ENCODE results near the gene ACRBP. TPM values are rescaled to one million over a fixed set of nuclear protein-coding genes. Genes with fewer than 3 reads are reported as not detected.

ACRBP gene
- polyA plus RNA-seq, 1 donor from 2014 or later: 1.6 TPM

- Histone ChIP-seq H2AFZ (ENCODE audit: low read depth, low read length) (no peak overlapping the region), H3F3A (ENCODE audit: insufficient read depth, low read length, poor library complexity, severe bottlenecking) (no peaks in the 10 kb centered on the region), H3K36me3 (ENCODE audit: insufficient read depth, low read length) (no peaks in the 10 kb centered on the region), H3K27me3 (ENCODE audit: insufficient read depth, low read depth, low read length) (no peaks in the 10 kb centered on the region), H3K4me3 (ENCODE audit: low read length) (no peak overlapping the region), H3K9me3 (ENCODE audit: low read length) (no peaks in the 10 kb centered on the region), H4K20me1 (ENCODE audit: insufficient read depth) (no peaks in the 10 kb centered on the region), H3K27ac (ENCODE audit: low read length) (no peak overlapping the region), H3K9ac (ENCODE audit: low read length) (no peak overlapping the region), H3K79me2 (replicated peaks; ENCODE audit: insufficient read depth, low read length) (no peaks in the 10 kb centered on the region), H3K9me2 (ENCODE audit: insufficient read depth, low read length) (no peaks in the 10 kb centered on the region), H3K4me2 (ENCODE audit: low read length) (no peak overlapping the region)
- TF ChIP-seq POLR2AphosphoS5 (IDR thresholded peaks at IDR 0.05) (no peak), CTCF (IDR thresholded peaks at IDR 0.05; ENCODE audit: poor library complexity, severe bottlenecking) (no peak), TAF1 (IDR thresholded peaks at IDR 0.05; ENCODE audit: low read depth) (no peak), MXI1 (conservative IDR thresholded peaks at IDR 0.05; ENCODE audit: poor library complexity, severe bottlenecking) (no peak), EZH2 (IDR thresholded peaks at IDR 0.05; ENCODE audit: borderline replicate concordance, insufficient read depth, low read length, poor library complexity, severe bottlenecking) (no peak)
- TF ChIP-seq, protein P1, sequence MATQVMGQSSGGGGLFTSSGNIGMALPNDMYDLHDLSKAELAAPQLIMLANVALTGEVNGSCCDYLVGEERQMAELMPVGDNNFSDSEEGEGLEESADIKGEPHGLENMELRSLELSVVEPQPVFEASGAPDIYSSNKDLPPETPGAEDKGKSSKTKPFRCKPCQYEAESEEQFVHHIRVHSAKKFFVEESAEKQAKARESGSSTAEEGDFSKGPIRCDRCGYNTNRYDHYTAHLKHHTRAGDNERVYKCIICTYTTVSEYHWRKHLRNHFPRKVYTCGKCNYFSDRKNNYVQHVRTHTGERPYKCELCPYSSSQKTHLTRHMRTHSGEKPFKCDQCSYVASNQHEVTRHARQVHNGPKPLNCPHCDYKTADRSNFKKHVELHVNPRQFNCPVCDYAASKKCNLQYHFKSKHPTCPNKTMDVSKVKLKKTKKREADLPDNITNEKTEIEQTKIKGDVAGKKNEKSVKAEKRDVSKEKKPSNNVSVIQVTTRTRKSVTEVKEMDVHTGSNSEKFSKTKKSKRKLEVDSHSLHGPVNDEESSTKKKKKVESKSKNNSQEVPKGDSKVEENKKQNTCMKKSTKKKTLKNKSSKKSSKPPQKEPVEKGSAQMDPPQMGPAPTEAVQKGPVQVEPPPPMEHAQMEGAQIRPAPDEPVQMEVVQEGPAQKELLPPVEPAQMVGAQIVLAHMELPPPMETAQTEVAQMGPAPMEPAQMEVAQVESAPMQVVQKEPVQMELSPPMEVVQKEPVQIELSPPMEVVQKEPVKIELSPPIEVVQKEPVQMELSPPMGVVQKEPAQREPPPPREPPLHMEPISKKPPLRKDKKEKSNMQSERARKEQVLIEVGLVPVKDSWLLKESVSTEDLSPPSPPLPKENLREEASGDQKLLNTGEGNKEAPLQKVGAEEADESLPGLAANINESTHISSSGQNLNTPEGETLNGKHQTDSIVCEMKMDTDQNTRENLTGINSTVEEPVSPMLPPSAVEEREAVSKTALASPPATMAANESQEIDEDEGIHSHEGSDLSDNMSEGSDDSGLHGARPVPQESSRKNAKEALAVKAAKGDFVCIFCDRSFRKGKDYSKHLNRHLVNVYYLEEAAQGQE (IDR thresholded peaks at IDR 0.05; ENCODE audit: borderline replicate concordance): no peak
Measured at GRCh38 chr12:6631549-6631961, 15.7 kb downstream of the ACRBP start.

GRCh38 chr12:6630736-6631135 is 16.5 kb downstream of the ACRBP start:
- Histone ChIP-seq H3K27ac (ENCODE audit: low read length) (no peak overlapping the region), H3K4me3 (ENCODE audit: low read length) (no peak overlapping the region), H3K4me2 (ENCODE audit: low read length) (no peak overlapping the region), H3K9me2 (ENCODE audit: insufficient read depth, low read length) (no peaks in the 10 kb centered on the region), H3K9ac (ENCODE audit: low read length) (no peak overlapping the region), H3K9me3 (ENCODE audit: low read length) (no peaks in the 10 kb centered on the region), H4K20me1 (ENCODE audit: insufficient read depth) (no peaks in the 10 kb centered on the region), H3F3A (ENCODE audit: insufficient read depth, low read length, poor library complexity, severe bottlenecking) (no peaks in the 10 kb centered on the region), H3K27me3 (ENCODE audit: insufficient read depth, low read depth, low read length) (no peaks in the 10 kb centered on the region), H3K36me3 (ENCODE audit: insufficient read depth, low read length) (no peaks in the 10 kb centered on the region), H2AFZ (ENCODE audit: low read depth, low read length) (no peak overlapping the region), H3K79me2 (replicated peaks; ENCODE audit: insufficient read depth, low read length) (no peaks in the 10 kb centered on the region)
- no peak for TF ChIP-seq EP300 (conservative IDR thresholded peaks at IDR 0.05; ENCODE audit: poor library complexity, severe bottlenecking)
- no peak for TF ChIP-seq POLR2AphosphoS5 (IDR thresholded peaks at IDR 0.05)

DNA sequence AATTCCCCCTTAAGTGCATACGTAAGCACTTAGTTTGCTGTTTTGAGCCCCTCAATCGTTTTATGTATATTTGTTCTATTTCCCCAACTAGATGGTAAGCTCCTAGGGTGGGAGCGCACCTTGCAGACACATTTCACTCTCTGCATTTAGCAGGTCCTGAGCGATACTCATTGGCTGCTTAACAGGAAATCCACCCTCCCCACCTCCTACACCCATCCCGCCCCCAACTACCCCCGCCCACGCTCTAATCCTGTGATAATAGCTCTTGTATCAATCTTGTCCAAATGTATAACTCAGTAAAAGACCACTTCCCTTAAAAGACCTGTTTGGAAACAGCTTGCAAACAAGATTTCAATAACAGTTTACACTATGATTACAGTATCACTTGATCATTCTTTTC is 19.6 kb downstream of the ACRBP start:
- Histone ChIP-seq H2AFZ (ENCODE audit: low read depth, low read length) (no peak overlapping the region), H3K4me3 (ENCODE audit: low read length) (no peak overlapping the region), H3K79me2 (replicated peaks; ENCODE audit: insufficient read depth, low read length) (no peaks in the 10 kb centered on the region), H3K4me2 (ENCODE audit: low read length) (no peak overlapping the region), H3K36me3 (ENCODE audit: insufficient read depth, low read length) (no peaks in the 10 kb centered on the region), H3K9me2 (ENCODE audit: insufficient read depth, low read length) (no peaks in the 10 kb centered on the region), H3K27ac (ENCODE audit: low read length) (no peak overlapping the region), H3F3A (ENCODE audit: insufficient read depth, low read length, poor library complexity, severe bottlenecking) (no peaks in the 10 kb centered on the region), H3K9ac (ENCODE audit: low read length) (no peak overlapping the region), H3K27me3 (ENCODE audit: insufficient read depth, low read depth, low read length) (no peaks in the 10 kb centered on the region), H3K9me3 (ENCODE audit: low read length) (no peaks in the 10 kb centered on the region), H4K20me1 (ENCODE audit: insufficient read depth) (no peaks in the 10 kb centered on the region)
- TF ChIP-seq CTCF (IDR thresholded peaks at IDR 0.05; ENCODE audit: poor library complexity, severe bottlenecking) (no peak), EZH2 (IDR thresholded peaks at IDR 0.05; ENCODE audit: borderline replicate concordance, insufficient read depth, low read length, poor library complexity, severe bottlenecking) (no peak), RAD21 (conservative IDR thresholded peaks at IDR 0.05) (no peak), POLR2AphosphoS5 (IDR thresholded peaks at IDR 0.05) (no peak), SMC3 (conservative IDR thresholded peaks at IDR 0.05; ENCODE audit: poor library complexity) (no peak)
- TF ChIP-seq, protein P1 (IDR thresholded peaks at IDR 0.05; ENCODE audit: borderline replicate concordance): no peak

Measured in neural cell (in vitro differentiated cells).